Upper lobe of left lung (tissue), 4 donors: ENCODE data around the gene TSPAN5.

ENCODE experiments used
- CTCF ChIP-seq, 6 experiments: fragments of 450-650 bp in 4 of 6; fragments of 200-600 bp in 2 of 6; sonication (generic) in 2 of 6; IDR thresholded peaks; one replicate each; pipeline ENCODE4 v1.5.1; 2016 to 2019; ENCODE audit warnings: antibody characterized with exemption in 6 of 6
- EP300 ChIP-seq, 4 donors: sonication (generic); formaldehyde crosslinking; IDR thresholded peaks; one replicate each; pipeline ENCODE4 v1.5.1; 2017; ENCODE audit warnings: antibody characterized with exemption in 4 of 4, control low read depth in 2 of 4
- POLR2A ChIP-seq, 4 donors: fragments of 450-650 bp; IDR thresholded peaks; one replicate each; pipeline ENCODE4 v1.5.1; 2016 to 2017; ENCODE audit warnings: antibody characterized with exemption in 4 of 4, mild to moderate bottlenecking in 2 of 4

GRCh38 chr4:98467627-98468072 lies 190.8 kb downstream of the TSPAN5 start:
- peak; percentile 58 to 82 (median 73) for TF ChIP-seq CTCF (IDR thresholded peaks at IDR 0.05)
- TF ChIP-seq EP300 (IDR thresholded peaks at IDR 0.05), result no peak
- TF ChIP-seq POLR2A (IDR thresholded peaks at IDR 0.05), result no peak
